Cardiac fibroblast (primary cell): ENCODE measurements around the gene DTHD1.

Experiments used
- DNase-seq, 2 donors: peaks; one replicate each; pipeline versions ENCODE4 v3.0.0 to v3.0.0-alpha.2; 2010; ENCODE audit warnings: low read depth in 2 of 2
- H3K4me3 ChIP-seq, 2 donors: replicated peaks in 1 of 2; 1 replicate in 1 of 2; 2 replicates in 1 of 2; pipeline ENCODE4 v1.5.1; 2011; ENCODE audit warnings: low read depth in 2 of 2, low read length in 2 of 2, mild to moderate bottlenecking in 2 of 2, moderate library complexity in 1 of 2
- TF ChIP-seq, protein P1 (sequence below): IDR thresholded peaks from one replicate; pipeline ENCODE4 v1.5.1; 2011; ENCODE audit warnings: low read depth, mild to moderate bottlenecking, low read length, inconsistent platforms

The DTHD1 gene

DNA sequence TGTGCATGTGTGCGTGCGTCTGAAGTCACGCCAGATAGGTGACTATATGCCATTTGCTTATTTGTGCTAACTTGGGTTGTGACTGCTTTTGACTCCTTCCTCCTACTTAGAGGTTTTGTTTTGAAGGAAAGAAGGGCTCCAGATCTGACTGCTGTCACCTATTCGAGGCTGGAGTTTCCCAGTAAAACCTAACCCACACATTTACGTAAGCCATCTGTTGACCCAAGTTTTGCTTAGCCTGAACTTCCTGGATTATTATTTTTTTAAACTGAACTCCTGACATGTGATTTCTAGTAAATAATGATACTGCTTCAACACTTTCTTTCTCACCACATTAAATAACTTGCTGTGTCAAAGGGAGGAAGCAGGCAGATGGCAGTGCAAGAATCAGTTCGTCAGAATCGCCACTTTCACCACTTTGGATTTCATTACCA lies 41.5 kb downstream of the DTHD1 start:
- TF ChIP-seq, protein P1, sequence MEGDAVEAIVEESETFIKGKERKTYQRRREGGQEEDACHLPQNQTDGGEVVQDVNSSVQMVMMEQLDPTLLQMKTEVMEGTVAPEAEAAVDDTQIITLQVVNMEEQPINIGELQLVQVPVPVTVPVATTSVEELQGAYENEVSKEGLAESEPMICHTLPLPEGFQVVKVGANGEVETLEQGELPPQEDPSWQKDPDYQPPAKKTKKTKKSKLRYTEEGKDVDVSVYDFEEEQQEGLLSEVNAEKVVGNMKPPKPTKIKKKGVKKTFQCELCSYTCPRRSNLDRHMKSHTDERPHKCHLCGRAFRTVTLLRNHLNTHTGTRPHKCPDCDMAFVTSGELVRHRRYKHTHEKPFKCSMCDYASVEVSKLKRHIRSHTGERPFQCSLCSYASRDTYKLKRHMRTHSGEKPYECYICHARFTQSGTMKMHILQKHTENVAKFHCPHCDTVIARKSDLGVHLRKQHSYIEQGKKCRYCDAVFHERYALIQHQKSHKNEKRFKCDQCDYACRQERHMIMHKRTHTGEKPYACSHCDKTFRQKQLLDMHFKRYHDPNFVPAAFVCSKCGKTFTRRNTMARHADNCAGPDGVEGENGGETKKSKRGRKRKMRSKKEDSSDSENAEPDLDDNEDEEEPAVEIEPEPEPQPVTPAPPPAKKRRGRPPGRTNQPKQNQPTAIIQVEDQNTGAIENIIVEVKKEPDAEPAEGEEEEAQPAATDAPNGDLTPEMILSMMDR = no peak
- no peak for DNase-seq
- H3K4me3 ChIP-seq = no peak overlapping the region

DNA sequence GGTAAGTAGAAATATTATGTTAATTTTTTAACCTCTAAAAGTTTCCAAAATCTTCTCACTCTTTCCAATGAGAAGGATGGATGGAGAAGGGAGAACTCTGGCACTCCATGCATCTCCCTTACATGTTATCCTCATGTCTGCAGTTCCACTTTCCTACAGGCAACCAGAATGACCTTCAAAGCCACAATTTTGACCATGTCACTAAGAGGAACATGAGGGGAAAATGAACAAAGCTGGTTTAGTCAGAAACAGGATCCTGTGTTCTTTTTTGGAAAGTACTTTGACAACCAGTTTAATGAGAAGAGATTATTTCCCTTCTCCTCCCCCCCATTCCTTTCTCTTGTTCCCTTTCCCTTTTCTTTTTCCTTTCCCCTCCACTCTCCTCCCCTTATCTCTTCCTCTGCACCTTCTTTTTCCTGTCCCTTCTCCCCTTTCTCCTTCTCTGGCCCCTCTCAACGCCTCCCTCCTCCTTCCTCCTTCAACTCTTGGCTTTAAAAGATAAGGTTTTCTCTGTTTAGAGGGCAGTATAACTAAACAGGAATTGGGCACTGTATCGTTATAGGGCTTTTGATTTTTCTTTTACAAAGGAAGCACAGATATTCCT lies 42.5 kb downstream of the DTHD1 start:
- no peak overlapping the region for H3K4me3 ChIP-seq
- TF ChIP-seq, protein P1 = no peak
- DNase-seq = no peak

DNA sequence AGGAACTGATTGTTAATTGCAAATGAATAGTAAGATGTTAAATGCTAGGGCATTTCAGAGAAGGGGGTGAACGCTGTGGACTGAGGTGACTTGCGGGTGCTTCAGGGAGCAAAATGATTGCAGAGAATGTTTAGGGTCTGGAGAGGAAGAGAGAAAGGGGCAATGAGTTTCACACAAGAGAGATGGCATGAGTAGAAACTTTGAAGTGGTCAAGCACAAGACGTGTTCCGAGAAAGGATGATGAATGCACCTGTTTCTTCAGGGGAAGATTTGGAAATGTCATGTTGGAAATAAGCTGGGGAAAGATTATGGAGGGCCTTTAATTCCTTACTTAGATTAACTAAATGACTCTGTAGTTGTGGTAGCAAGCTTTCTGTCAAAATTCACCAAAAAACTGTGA lies 43.4 kb downstream of the DTHD1 start:
- no peak for DNase-seq
- no peak overlapping the region for H3K4me3 ChIP-seq
- TF ChIP-seq, protein P1 = no peak

DNA sequence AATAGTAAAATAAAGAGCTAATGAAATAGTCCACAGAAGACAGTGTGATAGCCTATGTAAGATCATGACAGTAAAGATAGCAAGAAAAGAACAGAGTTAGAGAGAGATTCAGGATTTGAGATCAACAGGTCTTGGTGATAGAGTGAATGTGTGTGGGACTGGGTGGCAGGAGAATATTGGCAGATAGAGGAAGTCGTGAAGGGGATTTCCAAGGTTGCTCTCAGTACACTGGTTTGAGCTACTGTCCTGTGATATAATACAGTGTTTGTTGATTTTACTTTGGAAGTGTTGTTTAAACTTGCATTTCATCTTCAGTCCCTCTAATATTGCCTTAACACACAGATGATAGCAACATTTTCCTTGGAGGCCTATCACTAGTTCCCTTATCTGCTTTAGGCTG lies 44.1 kb downstream of the DTHD1 start:
- no peak overlapping the region for H3K4me3 ChIP-seq
- DNase-seq = no peak
- TF ChIP-seq, protein P1 = no peak

DNA sequence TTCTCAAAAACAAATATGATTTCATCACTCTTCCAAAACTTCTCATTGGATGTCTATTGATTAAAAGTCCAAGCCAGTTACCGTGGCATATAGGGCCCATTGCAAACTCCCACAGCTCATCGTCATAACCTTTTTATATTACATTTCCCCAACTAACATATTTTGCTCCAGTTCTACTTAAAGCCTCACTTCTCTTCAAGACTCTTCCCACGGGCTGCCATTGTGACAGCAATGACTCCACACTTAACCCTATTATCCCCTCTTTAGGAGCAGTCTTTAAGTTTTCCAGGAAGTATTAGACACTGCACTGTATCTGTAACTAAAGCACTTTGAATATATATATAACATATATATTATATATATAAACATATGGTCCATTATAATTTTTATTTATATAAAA lies 44.5 kb downstream of the DTHD1 start:
- TF ChIP-seq, protein P1 = no peak
- DNase-seq = no peak
- H3K4me3 ChIP-seq = no peak overlapping the region

DNA sequence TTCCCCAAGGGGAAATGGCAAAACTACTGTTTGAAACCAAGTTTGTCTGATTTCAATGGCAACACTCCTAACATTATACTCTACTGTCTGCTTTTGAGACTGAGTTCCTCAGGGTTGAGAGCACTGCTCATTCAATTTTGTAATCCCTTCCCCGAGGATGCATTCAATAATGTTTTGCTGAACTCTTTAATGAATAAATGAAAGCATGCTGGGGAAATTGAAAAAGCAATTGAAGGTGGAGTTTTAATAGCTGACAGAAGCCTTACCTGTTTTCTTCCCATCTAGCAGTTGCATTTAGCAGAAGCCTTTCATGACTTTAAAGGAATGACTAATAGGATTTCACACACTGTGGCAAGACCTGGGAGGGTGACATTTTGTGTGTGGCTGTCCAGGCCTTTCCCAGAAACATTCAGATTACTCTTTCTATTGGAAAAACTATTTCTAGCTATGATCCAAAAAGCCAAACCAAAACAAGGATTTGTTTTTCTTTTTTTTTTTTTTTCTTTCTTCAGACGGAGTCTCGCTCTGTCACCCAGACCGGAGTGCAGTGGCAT lies 45.1 kb downstream of the DTHD1 start:
- DNase-seq = no peak
- no peak overlapping the region for H3K4me3 ChIP-seq
- TF ChIP-seq, protein P1 = no peak

DNA sequence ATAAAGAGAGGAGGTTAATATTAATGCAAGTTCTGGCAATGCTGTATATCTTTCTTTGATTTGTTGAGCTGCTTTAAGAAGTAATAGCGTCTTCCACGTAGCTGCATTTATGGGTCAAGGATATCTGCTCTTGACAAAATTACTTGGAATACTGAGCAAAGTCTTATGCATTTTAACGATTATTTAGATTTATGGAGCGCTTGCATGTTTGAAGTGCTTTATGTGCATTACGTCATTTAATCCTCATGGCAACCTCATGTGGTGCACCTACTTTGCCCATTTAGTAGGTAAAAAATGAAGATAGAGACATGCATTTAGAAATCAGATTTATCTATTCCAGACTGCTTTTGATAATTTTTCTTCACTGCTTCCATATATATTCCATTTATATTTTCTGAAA lies 46.0 kb downstream of the DTHD1 start:
- no peak for DNase-seq
- H3K4me3 ChIP-seq = no peak overlapping the region
- TF ChIP-seq, protein P1 = no peak
